ENCODE data around the gene MCCC2.
A peak's percentile ranks its signal among the peaks of the same experiment; 100 is the strongest.
"Not testable (repeated sequence)": the region's sequence is repeated elsewhere in the genome, so short reads cannot be mapped to it uniquely, and the experiment has no call there.

Gene MCCC2

GRCh38 chr5:71573591-71573990 is 13.5 kb upstream of the MCCC2 start:
- DNase-seq (ENCODE audit: low read depth): no peak
- H3K4me3 ChIP-seq (ENCODE audit: low read length): no peak overlapping the region
- TF ChIP-seq, protein P1, sequence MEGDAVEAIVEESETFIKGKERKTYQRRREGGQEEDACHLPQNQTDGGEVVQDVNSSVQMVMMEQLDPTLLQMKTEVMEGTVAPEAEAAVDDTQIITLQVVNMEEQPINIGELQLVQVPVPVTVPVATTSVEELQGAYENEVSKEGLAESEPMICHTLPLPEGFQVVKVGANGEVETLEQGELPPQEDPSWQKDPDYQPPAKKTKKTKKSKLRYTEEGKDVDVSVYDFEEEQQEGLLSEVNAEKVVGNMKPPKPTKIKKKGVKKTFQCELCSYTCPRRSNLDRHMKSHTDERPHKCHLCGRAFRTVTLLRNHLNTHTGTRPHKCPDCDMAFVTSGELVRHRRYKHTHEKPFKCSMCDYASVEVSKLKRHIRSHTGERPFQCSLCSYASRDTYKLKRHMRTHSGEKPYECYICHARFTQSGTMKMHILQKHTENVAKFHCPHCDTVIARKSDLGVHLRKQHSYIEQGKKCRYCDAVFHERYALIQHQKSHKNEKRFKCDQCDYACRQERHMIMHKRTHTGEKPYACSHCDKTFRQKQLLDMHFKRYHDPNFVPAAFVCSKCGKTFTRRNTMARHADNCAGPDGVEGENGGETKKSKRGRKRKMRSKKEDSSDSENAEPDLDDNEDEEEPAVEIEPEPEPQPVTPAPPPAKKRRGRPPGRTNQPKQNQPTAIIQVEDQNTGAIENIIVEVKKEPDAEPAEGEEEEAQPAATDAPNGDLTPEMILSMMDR (conservative IDR thresholded peaks at IDR 0.05; ENCODE audit: low read length): no peak

DNA sequence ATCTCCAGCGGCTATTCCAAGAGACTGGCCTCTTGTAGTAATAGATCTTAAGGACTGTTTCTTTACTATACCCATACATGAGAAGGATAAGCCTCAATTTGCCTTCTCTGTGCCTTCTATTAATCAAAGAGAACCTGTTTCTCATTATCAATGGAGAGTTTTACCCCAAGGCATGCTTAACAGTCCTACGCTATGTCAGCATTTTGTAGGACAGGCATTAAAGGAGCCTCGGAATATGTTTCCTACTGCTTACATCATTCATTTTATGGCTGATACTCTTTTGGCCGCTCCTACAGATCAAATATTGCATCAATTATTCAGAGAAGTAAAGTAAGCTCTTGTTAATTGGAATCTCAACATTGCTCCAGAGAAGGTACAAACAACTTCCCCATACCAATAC is 11.6 kb upstream of the MCCC2 start:
- H3K4me3 ChIP-seq (ENCODE audit: low read length); DNase-seq (ENCODE audit: low read depth): not testable (repeated sequence)

DNA sequence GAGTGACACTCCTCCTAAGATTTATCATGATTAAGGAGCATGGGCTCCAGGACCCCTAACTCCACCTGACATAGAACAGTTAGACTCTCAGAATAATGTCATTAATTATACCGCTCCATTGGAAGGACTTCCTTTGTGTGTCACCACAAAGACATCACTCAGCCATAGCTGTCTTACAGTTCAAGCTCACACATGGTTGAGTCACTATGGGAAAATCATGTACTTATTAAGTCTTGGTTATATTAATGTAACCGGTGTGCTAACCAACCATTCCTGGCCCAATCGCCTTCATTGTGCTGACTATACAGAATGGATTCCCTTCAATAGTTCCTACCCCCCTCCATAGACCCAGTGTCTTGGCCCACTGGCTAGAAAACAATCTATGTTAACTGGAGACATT is 10.9 kb upstream of the MCCC2 start:
- H3K4me3 ChIP-seq (ENCODE audit: low read length): no peak overlapping the region
- TF ChIP-seq, protein P1 (conservative IDR thresholded peaks at IDR 0.05; ENCODE audit: low read length): no peak
- no peak for DNase-seq (ENCODE audit: low read depth)

DNA sequence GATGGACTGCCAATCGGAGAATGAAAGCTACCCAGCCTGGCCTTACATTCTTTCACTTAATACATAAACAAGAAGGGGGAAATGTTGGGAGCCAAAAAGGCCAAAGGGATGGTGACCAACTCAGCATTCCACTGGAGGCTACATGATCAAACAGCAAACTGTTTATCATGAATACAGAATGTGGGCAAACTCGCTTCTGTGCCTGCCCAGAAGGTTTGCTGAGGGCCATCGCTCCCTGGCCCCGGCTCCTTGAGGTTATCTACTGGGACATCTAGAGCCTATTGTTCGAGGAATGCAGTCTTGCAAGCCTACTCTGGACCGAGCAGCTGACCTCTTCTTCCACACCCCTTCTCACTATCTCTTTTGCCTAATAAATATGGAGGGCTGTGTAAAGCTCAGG is 9.3 kb upstream of the MCCC2 start:
- not testable (repeated sequence) for H3K4me3 ChIP-seq (ENCODE audit: low read length); DNase-seq (ENCODE audit: low read depth)

DNA sequence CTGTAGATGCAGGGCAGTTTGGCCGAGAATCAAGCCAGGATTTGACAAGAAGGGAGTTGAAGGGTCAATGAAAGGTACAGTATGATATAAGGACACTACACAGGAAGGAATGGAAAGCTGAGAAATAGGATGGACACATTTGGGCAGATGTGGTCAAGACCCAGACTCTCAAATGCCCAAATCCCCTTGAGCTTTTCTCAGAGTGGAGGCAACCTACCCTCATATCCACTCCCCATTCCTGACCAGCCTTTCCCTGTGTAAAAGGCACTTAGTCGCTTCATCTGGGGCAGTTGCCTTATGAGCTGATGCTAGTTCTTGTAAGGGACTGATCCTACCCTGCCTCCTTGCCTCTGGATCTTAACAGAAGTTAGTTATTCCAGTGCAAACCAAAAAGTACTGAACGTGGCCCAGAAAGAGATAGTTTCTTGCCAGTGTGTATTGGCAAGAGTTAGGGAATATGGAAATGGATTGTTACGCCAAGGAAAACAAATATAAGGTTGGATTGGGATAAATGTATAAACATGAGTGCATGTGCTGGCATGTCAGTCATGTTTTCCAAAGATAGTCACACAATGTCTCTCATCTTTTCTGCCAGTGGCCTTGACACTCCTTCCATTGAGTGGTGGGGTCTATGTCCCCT is 4.1 kb upstream of the MCCC2 start:
- TF ChIP-seq, protein P1 (conservative IDR thresholded peaks at IDR 0.05; ENCODE audit: low read length): no peak
- no peak overlapping the region for H3K4me3 ChIP-seq (ENCODE audit: low read length)
- no peak for DNase-seq (ENCODE audit: low read depth)

DNA sequence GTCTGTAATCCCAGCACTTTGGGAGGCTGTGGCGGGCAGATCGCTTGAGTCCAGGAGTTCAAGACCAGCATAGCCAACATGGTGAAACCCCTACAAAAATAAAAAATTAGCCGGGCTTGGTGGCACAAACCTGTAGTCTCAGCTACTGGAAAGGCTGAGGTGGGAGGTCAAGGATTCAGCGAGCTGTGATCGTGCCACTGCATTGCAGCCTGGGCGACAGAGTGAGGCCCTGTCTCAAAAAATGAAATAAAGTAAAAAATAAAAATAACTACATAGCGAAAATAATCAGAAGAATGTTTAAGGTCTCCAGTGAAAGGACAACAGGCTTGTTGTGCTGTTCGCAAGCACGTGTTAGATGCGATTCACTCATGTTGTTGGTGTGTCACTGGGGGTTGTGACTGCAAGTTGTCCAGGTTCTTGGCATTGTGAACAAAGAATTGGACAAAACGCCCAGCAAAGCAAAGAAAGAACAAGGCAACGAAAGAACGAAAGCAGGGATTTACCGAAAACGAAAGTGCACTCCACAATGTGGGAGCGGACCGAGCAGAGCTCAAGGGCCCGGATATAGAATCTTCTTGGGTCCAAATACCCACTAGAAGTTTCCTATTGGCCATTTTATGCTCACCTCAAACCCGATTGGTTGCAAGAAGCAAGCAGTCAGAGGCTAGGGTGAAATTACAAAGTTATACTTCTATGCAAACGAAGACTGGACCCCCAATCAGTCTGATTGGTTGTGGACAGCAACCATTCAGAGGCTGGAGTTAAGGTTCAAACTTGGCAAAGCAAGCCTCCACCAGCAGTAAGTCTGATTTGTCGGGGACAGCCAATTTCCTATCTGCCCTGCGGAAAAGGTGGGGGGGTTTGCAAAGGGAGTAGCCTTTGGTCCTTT is 844 bp upstream of the MCCC2 start:
- TF ChIP-seq, protein P1 (conservative IDR thresholded peaks at IDR 0.05; ENCODE audit: low read length): no peak
- peak; percentile 77 for DNase-seq (ENCODE audit: low read depth)

DNA sequence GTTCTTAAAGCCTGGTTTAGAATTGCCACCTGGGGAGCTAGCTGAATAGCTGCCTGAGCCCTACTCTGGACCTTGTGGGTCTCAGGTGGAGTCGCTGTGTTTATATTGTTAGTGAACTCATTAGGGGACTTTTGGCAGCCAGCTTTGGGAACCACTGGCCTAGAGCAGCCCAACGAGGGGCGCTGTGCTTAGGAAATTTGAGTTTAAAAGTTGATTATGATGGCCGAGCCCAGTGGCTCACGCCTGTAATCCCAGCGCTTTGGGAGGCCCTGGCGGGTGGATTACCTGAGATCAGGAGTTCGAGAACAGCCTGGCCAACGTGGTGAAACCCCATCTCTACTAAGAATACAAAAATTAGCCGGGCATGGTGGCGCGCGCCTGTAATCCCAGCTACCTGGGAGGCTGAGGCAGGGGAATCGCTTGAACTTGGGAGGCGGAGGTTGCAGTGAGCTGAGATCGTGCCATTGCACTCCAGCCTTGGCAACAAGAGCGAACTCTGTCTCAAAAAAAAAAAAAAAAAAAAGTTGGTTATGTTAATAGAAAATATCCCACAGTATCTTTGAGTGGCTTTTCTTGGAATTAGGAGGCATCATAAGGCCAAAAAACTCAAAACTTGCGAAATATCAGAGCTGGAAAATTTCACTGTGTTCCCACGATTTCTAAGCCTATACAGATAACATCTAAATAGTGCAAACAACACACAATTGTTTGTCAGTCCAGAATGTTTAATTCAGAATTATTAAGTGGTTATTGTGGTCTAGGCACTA is 809 bp downstream of the MCCC2 start:
- TF ChIP-seq, protein P1 (conservative IDR thresholded peaks at IDR 0.05; ENCODE audit: low read length): no peak
- no peak for DNase-seq (ENCODE audit: low read depth)
- H3K4me3 ChIP-seq (ENCODE audit: low read length): peak overlapping the region; percentile 88

More for the DNA sequence above, 844 bp upstream of the MCCC2 start:
- peak overlapping the region; percentile 88 for H3K4me3 ChIP-seq (ENCODE audit: low read length)

All from AG10803 (cell line).